Measurements from ENCODE around the gene SLC26A1.

SLC26A1 gene

DNA sequence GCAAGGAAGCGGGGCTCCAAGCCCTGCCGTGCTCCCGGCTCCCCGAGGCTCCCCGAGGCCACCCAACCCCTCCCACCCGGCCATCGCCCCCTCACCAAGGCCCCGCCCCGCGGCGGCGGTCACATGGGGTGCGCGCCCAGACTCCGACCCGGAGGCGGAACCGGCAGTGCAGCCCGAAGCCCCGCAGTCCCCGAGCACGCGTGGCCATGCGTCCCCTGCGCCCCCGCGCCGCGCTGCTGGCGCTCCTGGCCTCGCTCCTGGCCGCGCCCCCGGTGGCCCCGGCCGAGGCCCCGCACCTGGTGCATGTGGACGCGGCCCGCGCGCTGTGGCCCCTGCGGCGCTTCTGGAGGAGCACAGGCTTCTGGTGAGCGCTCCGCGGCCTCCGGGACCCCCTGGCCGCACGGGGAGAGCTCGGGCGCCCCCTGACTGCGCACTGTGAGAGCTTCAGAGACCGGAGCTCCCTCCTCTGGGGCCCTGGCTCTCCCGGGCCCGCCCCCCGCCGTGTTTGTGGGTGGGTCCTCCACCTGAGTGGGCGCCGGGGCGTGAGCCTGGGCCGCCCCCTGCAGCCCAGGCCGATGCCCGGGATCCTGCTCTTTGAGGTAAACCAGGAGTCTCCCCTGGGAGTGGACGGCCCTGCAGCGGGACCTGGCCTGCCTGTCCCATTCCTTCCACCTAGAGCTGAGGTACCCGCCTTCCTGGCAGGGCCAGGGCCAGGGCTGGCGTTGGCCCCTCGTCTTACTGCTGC is 6.2 kb downstream of the SLC26A1 start, which contains the start of gene IDUA:
TSS of gene IDUA (plus strand) at position 166 of the 745 bp plus-strand sequence. CDS start at position 207, 41 bp downstream.
- TF ChIP-seq, protein P1, sequence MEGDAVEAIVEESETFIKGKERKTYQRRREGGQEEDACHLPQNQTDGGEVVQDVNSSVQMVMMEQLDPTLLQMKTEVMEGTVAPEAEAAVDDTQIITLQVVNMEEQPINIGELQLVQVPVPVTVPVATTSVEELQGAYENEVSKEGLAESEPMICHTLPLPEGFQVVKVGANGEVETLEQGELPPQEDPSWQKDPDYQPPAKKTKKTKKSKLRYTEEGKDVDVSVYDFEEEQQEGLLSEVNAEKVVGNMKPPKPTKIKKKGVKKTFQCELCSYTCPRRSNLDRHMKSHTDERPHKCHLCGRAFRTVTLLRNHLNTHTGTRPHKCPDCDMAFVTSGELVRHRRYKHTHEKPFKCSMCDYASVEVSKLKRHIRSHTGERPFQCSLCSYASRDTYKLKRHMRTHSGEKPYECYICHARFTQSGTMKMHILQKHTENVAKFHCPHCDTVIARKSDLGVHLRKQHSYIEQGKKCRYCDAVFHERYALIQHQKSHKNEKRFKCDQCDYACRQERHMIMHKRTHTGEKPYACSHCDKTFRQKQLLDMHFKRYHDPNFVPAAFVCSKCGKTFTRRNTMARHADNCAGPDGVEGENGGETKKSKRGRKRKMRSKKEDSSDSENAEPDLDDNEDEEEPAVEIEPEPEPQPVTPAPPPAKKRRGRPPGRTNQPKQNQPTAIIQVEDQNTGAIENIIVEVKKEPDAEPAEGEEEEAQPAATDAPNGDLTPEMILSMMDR (IDR thresholded peaks at IDR 0.05; ENCODE audit: insufficient read depth, low read depth, low read length, missing control alignments): peak; percentile 55
- peak within 1 kb of the TSS; percentile 68 for H3K4me3 ChIP-seq (ENCODE audit: low read depth, low read length)
- DNase-seq (ENCODE audit: low read depth): peak; percentile 84

DNA sequence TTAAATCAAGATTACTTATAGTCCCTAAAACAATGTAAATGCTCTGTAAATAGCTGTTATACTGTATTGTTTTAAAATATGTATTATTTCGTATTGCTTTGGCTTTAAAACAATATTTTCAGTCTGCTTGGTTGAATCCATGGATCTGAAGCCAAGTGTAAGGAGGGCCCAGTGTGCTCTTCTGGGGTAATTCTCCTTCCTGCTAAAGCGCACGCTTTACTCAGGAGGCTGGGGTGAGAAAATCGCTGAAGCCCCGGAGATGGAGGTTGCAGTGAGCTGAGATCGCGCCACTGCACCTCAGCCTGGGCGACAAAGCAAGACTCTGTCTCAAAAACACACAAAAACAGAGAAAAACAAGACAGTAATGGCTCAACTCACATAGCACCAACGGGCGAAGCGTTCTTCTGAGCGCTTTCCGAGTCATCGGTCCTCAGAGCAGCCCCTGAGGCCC is 6.8 kb downstream of the SLC26A1 start:
- peak overlapping the region; percentile 68 for H3K4me3 ChIP-seq (ENCODE audit: low read depth, low read length)
- DNase-seq (ENCODE audit: low read depth): no peak
- TF ChIP-seq, protein P1 (IDR thresholded peaks at IDR 0.05; ENCODE audit: insufficient read depth, low read depth, low read length, missing control alignments): no peak

DNA sequence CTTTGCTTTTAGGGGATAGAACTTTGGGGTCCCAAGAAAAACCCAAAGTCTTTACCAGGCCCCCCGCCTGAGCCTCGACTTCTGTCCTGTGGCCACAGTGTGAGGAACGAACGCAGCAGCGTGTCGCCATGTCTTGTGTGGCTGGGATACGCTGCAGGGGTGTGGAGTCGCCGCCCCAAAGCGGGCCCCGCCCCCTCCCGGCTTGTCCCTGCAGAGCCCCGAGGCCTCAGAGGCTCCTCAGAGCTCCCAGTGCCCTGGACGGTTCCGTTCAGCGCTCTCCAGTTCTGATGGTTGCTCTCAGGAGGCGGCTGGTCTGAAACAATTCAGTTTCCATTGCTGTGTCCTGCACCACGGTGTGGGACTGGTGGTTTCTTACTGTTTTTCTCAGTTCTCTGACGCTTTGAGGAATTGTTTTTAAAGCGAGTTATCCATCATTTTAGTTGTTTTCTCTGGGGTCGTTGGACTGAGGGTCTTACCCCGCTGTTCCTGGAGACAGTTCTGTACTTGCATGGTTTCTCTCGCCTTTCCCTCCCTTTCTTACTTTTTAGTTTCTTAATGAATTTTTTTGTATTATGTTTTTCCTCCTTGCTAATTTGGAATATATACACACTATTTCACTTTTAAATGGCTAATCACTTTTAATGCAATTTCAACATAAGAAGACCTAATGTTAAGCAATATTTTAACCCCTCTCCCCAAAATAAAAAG is 7.9 kb downstream of the SLC26A1 start:
- TF ChIP-seq, protein P1 (IDR thresholded peaks at IDR 0.05; ENCODE audit: insufficient read depth, low read depth, low read length, missing control alignments): no peak
- DNase-seq (ENCODE audit: low read depth): peak; percentile 65
- H3K4me3 ChIP-seq (ENCODE audit: low read depth, low read length): no peak overlapping the region

DNA sequence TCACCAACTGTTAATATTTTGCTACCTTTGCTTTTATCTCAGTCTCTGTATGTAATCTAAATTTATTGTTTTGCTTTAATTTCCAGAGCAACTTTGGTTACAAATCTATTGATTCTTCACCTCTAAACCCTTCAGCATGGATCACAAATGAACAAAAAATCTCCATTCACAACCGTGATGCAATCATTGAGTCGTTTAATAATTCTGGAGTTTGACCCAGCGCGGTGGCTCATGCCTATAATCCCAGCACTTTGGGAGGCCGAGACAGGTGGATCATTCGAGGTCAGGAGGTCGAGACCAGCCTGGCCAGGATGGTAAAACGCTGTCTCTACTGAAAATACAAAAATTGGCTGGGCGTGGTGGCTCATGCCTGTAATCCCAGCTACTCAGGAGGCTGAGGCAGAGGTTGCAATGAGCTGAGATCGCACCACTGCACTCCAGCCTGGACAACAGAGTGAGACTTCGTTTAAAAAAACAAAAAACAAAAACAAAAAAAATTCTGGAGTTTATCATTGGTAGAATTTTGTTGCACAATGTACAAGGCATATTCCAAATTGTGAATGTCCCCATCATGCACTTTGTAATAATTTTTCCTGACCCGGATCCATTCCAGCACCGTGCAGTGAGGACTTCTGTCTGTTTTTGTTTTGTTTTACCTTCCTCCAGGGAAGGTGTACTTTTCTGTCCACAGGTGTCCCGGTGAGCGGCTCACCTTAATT is 8.7 kb downstream of the SLC26A1 start:
- DNase-seq (ENCODE audit: low read depth): no peak
- H3K4me3 ChIP-seq (ENCODE audit: low read depth, low read length): no peak overlapping the region
- TF ChIP-seq, protein P1 (IDR thresholded peaks at IDR 0.05; ENCODE audit: insufficient read depth, low read depth, low read length, missing control alignments): no peak

DNA sequence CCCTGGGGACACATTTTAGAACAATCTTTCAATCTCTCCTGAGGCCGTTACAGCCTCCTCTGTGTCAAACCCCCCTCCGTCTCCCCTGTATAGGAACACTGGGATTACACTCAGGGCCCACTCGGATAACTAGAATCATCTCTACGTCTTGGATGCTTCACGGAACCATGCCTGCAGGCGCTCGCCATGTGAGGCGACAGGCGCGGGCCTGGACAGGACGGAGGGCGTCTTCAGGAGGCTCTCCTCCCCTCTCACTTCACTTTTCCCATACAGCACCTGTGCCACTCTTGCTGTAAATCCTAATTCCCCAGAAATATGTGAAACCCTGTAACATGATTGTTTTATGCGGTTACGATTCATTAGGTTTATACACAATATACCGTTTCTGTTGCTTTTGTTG is 10.4 kb downstream of the SLC26A1 start:
- DNase-seq (ENCODE audit: low read depth): no peak
- no peak overlapping the region for H3K4me3 ChIP-seq (ENCODE audit: low read depth, low read length)
- TF ChIP-seq, protein P1 (IDR thresholded peaks at IDR 0.05; ENCODE audit: insufficient read depth, low read depth, low read length, missing control alignments): no peak

DNA sequence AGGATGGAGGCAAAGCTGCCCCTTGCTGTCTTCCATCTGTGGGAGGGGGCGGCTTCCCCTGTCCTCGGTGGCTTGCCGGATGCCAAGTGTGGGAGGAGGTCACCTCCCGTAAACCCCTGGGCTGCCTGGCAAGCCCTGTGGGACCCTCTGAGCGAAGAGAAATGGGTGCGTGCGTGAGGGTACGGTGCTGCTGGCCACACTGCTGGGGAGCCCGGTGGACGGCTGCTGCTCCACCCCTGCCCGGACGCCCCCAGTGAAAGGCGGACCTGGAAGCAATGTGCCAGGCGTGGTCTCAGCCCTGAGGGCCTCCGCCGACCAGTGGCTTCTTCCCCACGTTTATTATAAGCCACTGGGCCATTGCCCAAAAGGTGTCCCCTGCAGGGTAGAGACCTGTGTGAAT is 10.9 kb downstream of the SLC26A1 start:
- H3K4me3 ChIP-seq (ENCODE audit: low read depth, low read length): no peak overlapping the region
- TF ChIP-seq, protein P1 (IDR thresholded peaks at IDR 0.05; ENCODE audit: insufficient read depth, low read depth, low read length, missing control alignments): no peak
- DNase-seq (ENCODE audit: low read depth): no peak
